PC-3 (cell line): ENCODE measurements around the gene FHAD1.

Experiments used
- EZH2 ChIP-seq: fragments of 300-600 bp; sonication (generic); IDR thresholded peaks from one replicate; pipeline ENCODE4 v1.6.1; 2017; ENCODE audit warnings: antibody characterized with exemption, mild to moderate bottlenecking, low read length; ENCODE audit not compliant: unreplicated experiment
- EZH2phosphoT487 ChIP-seq: fragments of 300-600 bp; sonication (generic); IDR thresholded peaks from 2 replicates; pipeline ENCODE4 v1.6.1; 2018; ENCODE audit warnings: mild to moderate bottlenecking, antibody characterized with exemption, low read length, borderline replicate concordance
- TF ChIP-seq, protein P1 (sequence below): fragments of 300-600 bp; sonication (generic); conservative IDR thresholded peaks from 2 replicates; pipeline ENCODE4 v1.5.1; 2017; ENCODE audit warnings: antibody characterized with exemption, low read depth, mild to moderate bottlenecking, low read length

DNA sequence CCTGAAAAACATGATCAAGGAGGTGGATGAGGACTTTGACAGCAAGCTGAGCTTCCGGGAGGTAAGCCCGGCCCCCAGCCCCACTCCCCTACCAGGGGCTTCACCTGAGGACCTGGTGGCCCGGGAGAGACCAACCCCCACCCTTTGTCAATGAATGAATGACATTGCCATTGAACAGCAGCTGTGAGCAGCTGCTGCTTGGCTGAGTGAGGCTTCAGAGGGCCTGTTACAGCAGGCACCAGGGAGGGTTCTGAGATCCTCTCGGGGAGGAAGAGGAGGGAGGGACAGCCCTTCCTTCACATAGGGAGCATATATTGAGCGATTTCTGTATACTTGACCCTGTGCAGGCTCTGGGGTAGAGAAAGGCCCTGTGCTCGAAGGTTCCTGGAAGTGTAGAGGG lies 178.9 kb downstream of the FHAD1 start:
- TF ChIP-seq, protein P1, sequence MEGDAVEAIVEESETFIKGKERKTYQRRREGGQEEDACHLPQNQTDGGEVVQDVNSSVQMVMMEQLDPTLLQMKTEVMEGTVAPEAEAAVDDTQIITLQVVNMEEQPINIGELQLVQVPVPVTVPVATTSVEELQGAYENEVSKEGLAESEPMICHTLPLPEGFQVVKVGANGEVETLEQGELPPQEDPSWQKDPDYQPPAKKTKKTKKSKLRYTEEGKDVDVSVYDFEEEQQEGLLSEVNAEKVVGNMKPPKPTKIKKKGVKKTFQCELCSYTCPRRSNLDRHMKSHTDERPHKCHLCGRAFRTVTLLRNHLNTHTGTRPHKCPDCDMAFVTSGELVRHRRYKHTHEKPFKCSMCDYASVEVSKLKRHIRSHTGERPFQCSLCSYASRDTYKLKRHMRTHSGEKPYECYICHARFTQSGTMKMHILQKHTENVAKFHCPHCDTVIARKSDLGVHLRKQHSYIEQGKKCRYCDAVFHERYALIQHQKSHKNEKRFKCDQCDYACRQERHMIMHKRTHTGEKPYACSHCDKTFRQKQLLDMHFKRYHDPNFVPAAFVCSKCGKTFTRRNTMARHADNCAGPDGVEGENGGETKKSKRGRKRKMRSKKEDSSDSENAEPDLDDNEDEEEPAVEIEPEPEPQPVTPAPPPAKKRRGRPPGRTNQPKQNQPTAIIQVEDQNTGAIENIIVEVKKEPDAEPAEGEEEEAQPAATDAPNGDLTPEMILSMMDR: no peak
- TF ChIP-seq EZH2 (no peak), EZH2phosphoT487 (no peak)
